CD4-positive, alpha-beta T cell (primary cell): ENCODE measurements around the gene ADGRG1. TPM values are rescaled to one million over a fixed set of nuclear protein-coding genes. Genes with fewer than 3 reads are reported as not detected.

Experiments used
- ATAC-seq: fragments of 200-7000 bp; cut with Tn5 transposase; one replicate; pipeline ENCODE4 v1.10.0; 2022; ENCODE audit warnings: mild to moderate bottlenecking; ENCODE audit not compliant: poor library complexity
- CTCF ChIA-PET: fragments of 350-600 bp; sonication (Branson Sonifier 250); formaldehyde crosslinking; loops from one replicate; lab custom pipeline; 2021; ENCODE audit warnings: antibody characterized with exemption, inconsistent platforms; lab: Charles Lee
- POLR2A ChIA-PET: fragments of 350-600 bp; sonication (Branson Sonifier 250); formaldehyde crosslinking; loops from one replicate; lab custom pipeline; 2021; ENCODE audit warnings: antibody characterized with exemption, inconsistent platforms; lab: Charles Lee
- DNase-seq, 14 experiments: peaks; one replicate each; pipeline ENCODE4 v3.0.0-alpha.2; 2013 to 2020; ENCODE audit warnings: mixed read lengths in 2 of 14
- H3K27ac ChIP-seq, 2 donors: one replicate each; pipeline versions ENCODE4 v1.5.1 to v1.7.0; 2013; ENCODE audit warnings: low read length in 2 of 2, low read depth in 1 of 2, mild to moderate bottlenecking in 1 of 2
- H3K27me3 ChIP-seq, 2 experiments: 1 replicate in 1 of 2; 2 replicates in 1 of 2; pipeline versions ENCODE4 v1.6.1 to v1.7.0; 2013; ENCODE audit warnings: low read length in 2 of 2, control low read depth in 1 of 2, mild to moderate bottlenecking in 1 of 2, moderate library complexity in 1 of 2; ENCODE audit not compliant: insufficient read depth in 2 of 2, control insufficient read depth in 1 of 2
- H3K36me3 ChIP-seq: one replicate; pipeline ENCODE4 v1.6.1; 2013; ENCODE audit warnings: low read length, control low read depth; ENCODE audit not compliant: insufficient read depth
- H3K4me1 ChIP-seq: one replicate; pipeline ENCODE4 v1.6.1; 2013; ENCODE audit warnings: low read length, control low read depth; ENCODE audit not compliant: insufficient read depth
- H3K4me3 ChIP-seq: one replicate; pipeline ENCODE4 v1.5.1; 2013; ENCODE audit warnings: mild to moderate bottlenecking, low read length, moderate library complexity
- H3K9me3 ChIP-seq, 2 experiments: 1 replicate in 1 of 2; 2 replicates in 1 of 2; pipeline versions ENCODE4 v1.6.1 to v1.7.0; 2013; ENCODE audit warnings: low read length in 2 of 2, mild to moderate bottlenecking in 2 of 2, control low read depth in 1 of 2, moderate library complexity in 1 of 2; ENCODE audit not compliant: control insufficient read depth in 1 of 2, insufficient read depth in 1 of 2
- H3K27ac Mint-ChIP-seq: one replicate; pipeline ENCODE4 v1.8.0; 2020; ENCODE audit warnings: mixed read lengths
- H3K27me3 Mint-ChIP-seq: one replicate; pipeline ENCODE4 v1.8.0; 2021; ENCODE audit warnings: mixed read lengths
- H3K36me3 Mint-ChIP-seq: one replicate; pipeline ENCODE4 v1.8.0; 2021; ENCODE audit warnings: low read depth, mixed read lengths
- H3K4me1 Mint-ChIP-seq: one replicate; pipeline ENCODE4 v1.8.0; 2021; ENCODE audit warnings: low read depth, mixed read lengths
- H3K4me3 Mint-ChIP-seq: one replicate; pipeline ENCODE4 v1.8.0; 2020; ENCODE audit warnings: mild to moderate bottlenecking, mixed read lengths
- H3K9me3 Mint-ChIP-seq: one replicate; pipeline ENCODE4 v1.8.0; 2020; ENCODE audit warnings: mixed read lengths
- intact Hi-C, 2 experiments: fragments of 100-400 bp; cut with DNase I in 1 of 2; cut with micrococcal nuclease in 1 of 2; formaldehyde crosslinking; loops; one replicate each; pipeline versions ENCODE4 v1.15.1 to v1.9.0; 2023 to 2025; cut with DNase I, micrococcal nuclease
- total RNA-seq, 174 experiments: library from RNA in 2 of 174; stranded (reverse) in 2 of 174; gene quantifications; one replicate each; pipeline ENCODE4 v1.2.3 and lab custom pipeline; 2021 to 2026
- TF ChIP-seq, protein P1 (sequence below): fragments of 200-600 bp; IDR thresholded peaks from one replicate; pipeline ENCODE4 v1.8.0; 2022; ENCODE audit warnings: antibody characterized with exemption, mild to moderate bottlenecking

ADGRG1 gene
- total RNA-seq, 2 experiments from 2014 or later = 1.8 to 2.3 TPM

- intact Hi-C loops = no loop called here
- Histone ChIP-seq H3K27me3 (peaks cover 0 to 3% of the 10 kb centered on the region in 2 experiments), H3K4me3 (no peak overlapping the region), H3K27ac (no peak overlapping the region), H3K36me3 (no peaks in the 10 kb centered on the region), H3K4me1 (no peaks in the 10 kb centered on the region), H3K9me3 (no peaks in the 10 kb centered on the region)
- DNase-seq = no peak
- no peaks in the 10 kb centered on the region for H3K4me1 Mint-ChIP-seq
- no peaks in the 10 kb centered on the region for H3K9me3 Mint-ChIP-seq
- H3K36me3 Mint-ChIP-seq = no peaks in the 10 kb centered on the region
- no peak for ATAC-seq
- no peak overlapping the region for H3K4me3 Mint-ChIP-seq
- H3K27me3 Mint-ChIP-seq = no peaks in the 10 kb centered on the region
- TF ChIP-seq, protein P1, sequence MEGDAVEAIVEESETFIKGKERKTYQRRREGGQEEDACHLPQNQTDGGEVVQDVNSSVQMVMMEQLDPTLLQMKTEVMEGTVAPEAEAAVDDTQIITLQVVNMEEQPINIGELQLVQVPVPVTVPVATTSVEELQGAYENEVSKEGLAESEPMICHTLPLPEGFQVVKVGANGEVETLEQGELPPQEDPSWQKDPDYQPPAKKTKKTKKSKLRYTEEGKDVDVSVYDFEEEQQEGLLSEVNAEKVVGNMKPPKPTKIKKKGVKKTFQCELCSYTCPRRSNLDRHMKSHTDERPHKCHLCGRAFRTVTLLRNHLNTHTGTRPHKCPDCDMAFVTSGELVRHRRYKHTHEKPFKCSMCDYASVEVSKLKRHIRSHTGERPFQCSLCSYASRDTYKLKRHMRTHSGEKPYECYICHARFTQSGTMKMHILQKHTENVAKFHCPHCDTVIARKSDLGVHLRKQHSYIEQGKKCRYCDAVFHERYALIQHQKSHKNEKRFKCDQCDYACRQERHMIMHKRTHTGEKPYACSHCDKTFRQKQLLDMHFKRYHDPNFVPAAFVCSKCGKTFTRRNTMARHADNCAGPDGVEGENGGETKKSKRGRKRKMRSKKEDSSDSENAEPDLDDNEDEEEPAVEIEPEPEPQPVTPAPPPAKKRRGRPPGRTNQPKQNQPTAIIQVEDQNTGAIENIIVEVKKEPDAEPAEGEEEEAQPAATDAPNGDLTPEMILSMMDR = no peak
- ChIA-PET CTCF (no interaction called here), POLR2A (no interaction called here)
- H3K27ac Mint-ChIP-seq = no peak overlapping the region
These were observed 85.6 kb downstream of the ADGRG1 start for GRCh38 chr16:57714047-57714446.

Other genes starting within 250 kb of the ADGRG1 start
- not detected for gene CCL17, start 223.9 kb upstream of the ADGRG1 start, total RNA-seq
- gene CIAPIN1, start 181.2 kb upstream of the ADGRG1 start, total RNA-seq = 10 to 100 TPM; 27.8 to 28.0 TPM
- gene COQ9, start 181.2 kb upstream of the ADGRG1 start, total RNA-seq = 1 to 10 TPM; 7.0 to 7.6 TPM
- 100 to 1,000 TPM; 124 to 125 TPM for gene POLR2C, start 166.0 kb upstream of the ADGRG1 start, total RNA-seq
- 1 to 10 TPM; 2.4 to 2.9 TPM for gene DOK4, start 142.1 kb upstream of the ADGRG1 start, total RNA-seq
- gene CCDC102A, start 92.1 kb upstream of the ADGRG1 start, total RNA-seq = 1 to 10 TPM; 2.0 TPM
- gene ADGRG5, start 86.0 kb upstream of the ADGRG1 start, total RNA-seq = under 1 TPM; 0.41 to 0.61 TPM
- gene ADGRG3, start 39.7 kb downstream of the ADGRG1 start, total RNA-seq = under 1 TPM in 1 of 2 experiments, not detected in 1; 0.28 TPM
- gene DRC7, start 66.2 kb downstream of the ADGRG1 start, total RNA-seq = not detected
- gene KATNB1, start 107.1 kb downstream of the ADGRG1 start, total RNA-seq = 10 to 100 TPM; 21.0 to 22.3 TPM
- not detected for gene KIFC3, start 173.9 kb downstream of the ADGRG1 start, total RNA-seq